ENCODE data around the gene LY6G6D. TPM values are rescaled to one million over a fixed set of nuclear protein-coding genes. Genes with fewer than 3 reads are reported as not detected.

Gene LY6G6D, protein sequence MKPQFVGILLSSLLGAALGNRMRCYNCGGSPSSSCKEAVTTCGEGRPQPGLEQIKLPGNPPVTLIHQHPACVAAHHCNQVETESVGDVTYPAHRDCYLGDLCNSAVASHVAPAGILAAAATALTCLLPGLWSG
- total RNA-seq (2014; rRNA removed; shearing (Covaris generic)), result not detected in 2 replicates

DNA sequence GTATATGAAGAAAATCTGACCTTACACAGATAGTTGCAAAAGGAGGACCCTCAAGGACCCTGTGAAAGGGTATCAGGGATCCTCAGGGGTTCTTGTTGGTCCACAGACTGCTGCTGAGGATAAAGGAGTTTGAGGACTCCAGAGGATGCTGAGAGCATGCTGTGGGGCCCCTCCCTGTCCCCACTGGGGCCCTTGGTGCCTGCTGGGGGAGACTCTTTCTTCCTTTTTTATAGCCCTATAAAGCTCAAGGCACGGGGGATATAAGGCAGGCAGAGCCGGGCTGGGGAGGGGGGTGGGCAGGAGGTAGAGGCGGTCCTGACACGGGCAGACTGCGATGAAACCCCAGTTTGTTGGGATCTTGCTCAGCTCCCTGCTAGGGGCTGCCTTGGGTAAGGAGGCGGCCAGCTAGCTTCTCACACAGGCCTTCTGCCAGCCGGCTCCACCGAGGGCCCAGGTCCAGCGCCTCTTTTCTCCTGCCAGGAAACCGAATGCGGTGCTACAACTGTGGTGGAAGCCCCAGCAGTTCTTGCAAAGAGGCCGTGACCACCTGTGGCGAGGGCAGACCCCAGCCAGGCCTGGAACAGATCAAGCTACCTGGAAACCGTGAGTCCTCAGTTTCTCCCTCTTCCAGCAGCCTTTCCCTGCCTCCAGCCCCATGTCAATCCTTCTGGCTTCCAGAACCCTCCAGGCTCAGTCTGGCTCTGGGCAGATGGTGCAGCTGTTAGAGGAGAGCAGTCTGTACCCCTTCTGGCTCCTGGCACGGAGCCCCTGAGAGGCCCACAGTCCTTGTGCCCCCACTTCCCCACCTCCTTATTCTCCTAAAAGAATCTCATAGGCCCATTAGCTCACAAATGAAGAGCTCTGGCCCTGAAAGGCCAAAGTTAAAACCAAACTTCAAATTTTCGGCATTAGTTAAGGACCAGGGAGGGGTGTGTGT is at the start of gene LY6G6D:
TSS of gene LY6G6D (plus strand) at position 327 of the 937 bp plus-strand sequence. CDS start at position 335, 8 bp downstream.
- no peak for DNase-seq (ENCODE audit: low read depth)

DNA sequence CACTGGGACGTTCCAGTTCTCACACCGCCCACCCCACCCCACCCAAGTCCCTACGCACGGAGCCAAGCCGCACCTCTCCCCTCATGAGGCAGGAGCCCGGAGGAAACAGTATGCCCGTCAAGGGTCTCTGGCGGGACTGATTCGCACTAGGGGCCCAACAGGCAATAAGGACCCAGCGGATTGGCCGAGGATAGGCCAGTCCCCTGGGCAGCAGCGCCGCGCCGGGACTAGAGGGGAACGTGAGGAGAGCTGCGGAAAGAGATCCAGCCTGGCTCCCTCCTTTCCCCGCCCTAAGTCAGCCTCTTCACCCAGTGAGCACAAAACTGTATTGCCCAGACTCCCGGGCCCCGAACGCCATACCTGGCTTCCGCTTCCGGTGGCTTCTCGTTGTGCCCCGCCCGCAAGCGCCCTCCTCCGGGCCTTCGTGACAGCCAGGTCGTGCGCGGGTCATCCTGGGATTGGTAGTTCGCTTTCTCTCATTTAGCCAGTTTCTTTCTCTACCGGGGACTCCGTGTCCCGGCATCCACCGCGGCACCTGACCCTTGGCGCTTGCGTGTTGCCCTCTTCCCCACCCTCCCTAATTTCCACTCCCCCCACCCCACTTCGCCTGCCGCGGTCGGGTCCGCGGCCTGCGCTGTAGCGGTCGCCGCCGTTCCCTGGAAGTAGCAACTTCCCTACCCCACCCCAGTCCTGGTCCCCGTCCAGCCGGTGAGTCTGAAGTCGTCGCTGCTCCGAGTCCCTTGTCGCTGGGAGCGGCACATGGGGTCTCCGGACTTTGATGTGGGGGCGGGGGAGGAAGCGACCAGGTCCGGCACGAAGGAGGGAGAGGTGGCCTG is 49.4 kb upstream of the LY6G6D start, which contains the start of gene CSNK2B:
TSS of gene CSNK2B (plus strand) at position 580 of the 836 bp plus-strand sequence. CDS start 752 bp downstream, outside the sequence.
- peak; percentile 99 for DNase-seq (ENCODE audit: low read depth)

DNA sequence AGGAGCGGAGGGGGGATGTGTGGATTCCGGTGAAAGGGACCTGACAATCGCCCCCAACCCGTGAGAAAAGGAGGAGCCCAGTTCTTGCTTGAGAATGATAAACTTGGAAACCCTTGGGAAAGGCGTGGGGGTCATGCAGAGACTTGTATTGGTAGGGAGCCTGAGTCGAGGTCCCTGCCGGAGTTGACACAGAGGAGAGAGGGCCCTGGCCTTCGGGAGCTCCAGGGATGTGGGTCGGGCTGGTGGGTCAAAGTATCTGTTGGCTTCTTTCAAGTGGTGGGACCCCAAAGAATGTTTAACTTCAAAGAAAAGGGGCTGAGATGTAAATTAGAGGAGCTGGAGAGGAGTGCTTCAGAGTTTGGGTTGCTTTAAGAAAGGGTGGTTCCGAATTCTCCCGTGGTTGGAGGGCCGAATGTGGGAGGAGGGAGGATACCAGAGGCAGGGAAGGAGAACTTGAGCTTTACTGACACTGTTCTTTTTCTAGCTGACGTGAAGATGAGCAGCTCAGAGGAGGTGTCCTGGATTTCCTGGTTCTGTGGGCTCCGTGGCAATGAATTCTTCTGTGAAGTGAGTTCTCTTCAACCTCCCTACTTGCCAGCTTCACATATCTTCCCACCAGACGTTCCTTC is 48.7 kb upstream of the LY6G6D start:
- DNase-seq (ENCODE audit: low read depth), result no peak

DNA sequence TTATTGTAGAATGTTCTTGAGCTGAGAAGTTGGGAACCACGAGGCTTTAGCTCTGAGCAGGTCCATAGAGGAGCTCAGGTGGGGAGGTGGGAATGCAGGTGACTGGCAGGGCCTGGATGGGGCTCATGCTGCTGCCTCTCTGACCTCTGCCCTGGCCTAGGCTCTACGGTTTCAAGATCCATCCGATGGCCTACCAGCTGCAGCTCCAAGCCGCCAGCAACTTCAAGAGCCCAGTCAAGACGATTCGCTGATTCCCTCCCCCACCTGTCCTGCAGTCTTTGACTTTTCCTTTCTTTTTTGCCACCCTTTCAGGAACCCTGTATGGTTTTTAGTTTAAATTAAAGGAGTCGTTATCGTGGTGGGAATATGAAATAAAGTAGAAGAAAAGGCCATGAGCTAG is 45.5 kb upstream of the LY6G6D start, which contains the start of gene LY6G5B:
TSS of gene LY6G5B (plus strand) at position 301 of the 400 bp plus-strand sequence. CDS start 975 bp downstream, outside the sequence.
- no peak for DNase-seq (ENCODE audit: low read depth)

DNA sequence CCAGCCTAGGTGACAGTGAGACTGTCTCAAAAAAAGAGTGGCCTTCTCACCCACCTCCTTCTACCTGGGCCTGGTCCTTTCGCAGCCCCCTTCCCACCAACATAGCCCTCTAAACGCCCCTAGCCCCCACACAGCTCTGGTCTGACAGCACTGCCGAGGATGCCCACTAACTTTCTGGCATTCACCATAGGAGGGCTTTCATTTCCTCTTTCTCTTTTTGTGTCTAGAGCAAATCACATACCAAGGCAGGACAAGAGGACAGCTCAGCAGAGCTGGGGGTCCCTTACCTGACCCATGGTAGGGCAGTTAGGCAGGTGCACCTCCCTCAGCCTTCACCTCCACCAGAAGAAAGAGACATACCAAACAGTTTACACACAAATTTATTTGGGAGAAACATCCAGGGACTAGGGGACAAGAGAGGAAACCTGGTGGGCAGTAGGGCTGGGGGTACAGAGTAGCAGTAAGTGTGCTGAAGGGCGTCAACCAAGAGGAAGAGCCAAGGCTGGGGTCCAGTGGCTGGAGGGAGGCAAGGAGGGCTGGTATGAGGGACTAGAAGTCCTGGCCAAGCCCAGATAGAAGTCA is 38.7 kb upstream of the LY6G6D start:
- no peak for DNase-seq (ENCODE audit: low read depth)

DNA sequence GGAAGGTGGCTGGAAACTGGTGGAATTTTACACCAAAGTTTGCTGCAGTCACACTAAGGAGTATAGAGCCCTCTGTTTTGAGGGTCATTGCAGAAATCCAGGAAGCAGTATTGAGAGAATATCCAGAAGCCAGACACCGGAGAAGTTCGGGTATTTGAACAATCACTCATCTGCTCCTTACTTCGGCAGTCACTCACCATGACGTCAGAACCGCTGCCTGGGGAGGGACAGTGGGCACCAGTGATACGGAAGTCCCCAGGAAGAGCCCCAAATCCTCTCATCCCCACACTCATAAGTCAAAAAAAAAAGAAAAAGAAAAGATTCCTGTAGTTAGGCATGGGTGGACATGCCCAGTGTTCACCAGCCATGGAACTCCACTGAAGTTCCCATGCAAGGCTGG is 38.2 kb upstream of the LY6G6D start:
- no peak for DNase-seq (ENCODE audit: low read depth)

DNA sequence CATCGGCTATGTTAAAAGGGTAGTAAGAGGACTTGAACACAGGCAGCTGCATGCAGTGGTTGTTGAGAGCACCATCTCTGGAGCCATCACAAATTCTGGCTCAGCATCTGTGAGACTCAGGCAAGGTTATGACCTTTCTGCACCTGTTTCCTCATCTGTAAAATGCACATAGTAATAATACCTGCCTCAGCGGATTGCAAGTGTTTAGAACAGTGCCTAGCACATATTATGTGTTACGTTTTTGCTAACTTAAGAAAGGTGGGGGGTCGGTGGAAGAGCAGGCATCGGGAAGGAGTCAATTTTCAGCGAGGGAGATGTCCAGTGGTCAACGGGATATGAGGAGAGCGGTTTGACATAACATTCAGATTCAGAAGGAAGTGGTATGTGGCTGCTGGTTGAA is 37.2 kb upstream of the LY6G6D start:
- no peak for DNase-seq (ENCODE audit: low read depth)

DNA sequence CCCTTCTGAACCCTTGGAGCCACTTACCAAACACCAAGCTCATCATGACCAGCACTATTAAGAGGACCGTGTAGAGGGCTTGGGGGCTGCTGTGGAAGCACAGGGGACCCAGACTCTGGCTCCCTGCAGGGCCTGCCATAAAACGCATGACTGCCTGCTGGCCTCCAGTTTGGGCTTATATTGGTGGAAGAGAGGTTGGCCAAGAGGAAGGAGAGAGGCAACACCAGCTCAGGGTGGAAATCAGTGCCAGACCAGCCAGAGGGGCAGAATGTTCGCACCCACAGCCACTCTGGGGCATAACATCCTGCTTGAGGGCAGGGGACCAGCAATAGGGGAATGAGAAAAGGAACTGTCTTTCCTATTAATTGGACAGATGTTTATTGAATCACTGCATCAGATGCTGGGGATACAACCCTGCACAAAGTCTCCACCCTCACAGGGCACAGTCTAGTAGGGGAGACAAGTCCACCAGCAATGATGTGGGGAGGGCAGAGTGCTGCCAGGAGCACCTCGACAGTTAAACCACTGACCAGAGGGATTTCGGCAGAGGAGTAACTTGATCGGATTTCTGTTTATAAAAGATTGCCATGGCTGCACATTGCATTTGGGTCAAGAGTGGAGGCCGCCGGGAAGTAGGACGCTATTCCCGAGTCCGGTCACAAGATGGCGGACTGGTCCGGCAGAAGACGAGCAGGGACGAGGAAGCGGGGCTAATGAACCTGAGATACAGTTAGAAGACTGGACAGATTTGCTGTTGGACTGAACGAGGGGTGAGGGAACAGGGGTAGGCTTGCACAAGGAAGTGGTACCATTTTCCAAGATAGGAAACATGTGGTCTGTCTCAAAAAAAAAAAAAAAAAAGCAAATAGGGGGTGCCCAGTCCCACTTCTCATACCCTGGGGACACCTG is 34.7 kb upstream of the LY6G6D start, which contains the start of gene LY6G5C:
TSS of gene LY6G5C (minus strand) at position 842 of the 909 bp plus-strand sequence. CDS start at position 148, 694 bp downstream.
- peak; percentile 90 for DNase-seq (ENCODE audit: low read depth)

DNA sequence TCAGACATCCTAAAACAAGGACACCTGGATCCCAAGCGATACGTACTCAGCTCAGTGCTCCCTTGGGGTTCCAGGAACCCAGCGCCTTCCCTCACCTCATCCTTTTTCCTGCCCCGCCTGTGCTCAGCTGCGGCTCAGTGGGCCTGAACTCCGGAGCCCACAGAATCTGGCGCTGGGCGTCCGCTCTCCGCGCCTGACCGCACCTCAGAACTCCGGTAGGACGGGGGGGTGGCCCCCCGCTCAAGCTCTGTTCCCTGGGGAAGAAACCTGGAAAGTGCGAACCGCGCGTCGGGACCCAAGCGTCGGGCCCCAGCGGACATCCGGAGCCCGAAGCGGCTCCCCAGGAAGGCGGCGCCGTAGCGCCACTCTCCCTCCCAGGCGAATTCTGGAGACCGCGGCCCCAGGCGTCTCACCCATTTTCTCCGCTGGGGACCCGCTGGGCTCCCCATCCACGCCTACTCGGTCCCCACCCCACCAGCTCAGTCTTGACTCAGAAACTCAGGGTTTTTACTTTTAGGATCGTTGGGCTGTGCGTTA is 33.9 kb upstream of the LY6G6D start:
- DNase-seq (ENCODE audit: low read depth), result peak; percentile 49

DNA sequence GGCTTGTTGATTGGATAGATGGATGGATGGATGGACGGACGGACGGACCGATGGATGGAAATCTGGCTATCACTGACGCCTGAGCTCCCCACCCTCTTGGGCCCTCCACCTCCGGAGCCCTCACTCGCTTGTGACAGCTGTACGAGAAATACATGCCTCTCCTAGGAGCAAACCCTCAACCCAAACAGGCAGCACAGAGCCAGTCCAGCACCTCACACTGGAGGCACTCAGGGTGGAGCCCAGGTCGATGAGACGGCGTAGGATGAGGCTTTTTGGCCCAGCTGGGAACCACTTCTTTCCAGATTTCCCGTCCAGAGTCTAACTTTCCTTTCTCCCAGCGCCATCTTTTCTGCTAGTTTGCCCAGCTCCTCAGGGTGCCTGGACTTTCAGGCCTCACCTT is 31.6 kb upstream of the LY6G6D start:
- DNase-seq (ENCODE audit: low read depth), result no peak

DNA sequence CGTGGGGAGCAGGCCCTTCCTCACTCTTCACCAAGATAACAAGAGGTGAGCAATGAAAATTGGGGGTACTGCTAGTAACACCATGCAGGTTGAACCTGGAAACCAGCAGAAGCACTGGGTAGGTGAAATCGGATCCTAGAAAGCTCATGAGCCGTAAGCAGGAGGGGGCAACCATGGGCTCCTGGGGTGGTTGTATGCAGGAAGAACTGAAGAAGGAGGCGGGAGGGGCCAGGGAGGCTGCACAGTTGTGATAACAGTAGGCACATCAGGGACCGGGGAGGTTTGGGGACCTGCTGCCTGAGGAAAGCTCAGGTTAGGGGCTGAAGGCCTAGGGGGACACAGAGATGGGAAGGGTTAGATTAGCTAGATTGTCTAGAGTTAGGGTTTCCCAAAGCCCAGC is 28.7 kb upstream of the LY6G6D start:
- DNase-seq (ENCODE audit: low read depth), result no peak

DNA sequence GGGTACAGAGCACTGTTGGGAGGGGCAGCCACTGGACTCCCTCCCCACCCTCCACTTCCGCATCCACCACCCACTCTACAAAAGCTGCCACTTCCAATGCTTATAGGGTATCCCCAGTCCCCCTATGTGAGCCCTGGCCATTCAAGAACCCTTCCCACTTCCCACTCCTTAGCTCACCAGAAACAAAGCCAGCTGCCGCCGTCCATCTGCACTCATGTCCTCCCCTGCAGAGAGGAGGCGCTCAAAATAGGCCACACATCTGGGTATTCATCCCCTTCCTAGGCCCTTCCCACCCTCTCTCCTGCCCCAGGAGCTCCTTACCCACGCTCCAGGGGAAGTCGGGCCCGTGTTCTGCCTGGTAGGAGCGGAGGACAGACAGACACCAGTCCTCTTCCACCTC is 27.8 kb upstream of the LY6G6D start:
- DNase-seq (ENCODE audit: low read depth), result no peak

DNA sequence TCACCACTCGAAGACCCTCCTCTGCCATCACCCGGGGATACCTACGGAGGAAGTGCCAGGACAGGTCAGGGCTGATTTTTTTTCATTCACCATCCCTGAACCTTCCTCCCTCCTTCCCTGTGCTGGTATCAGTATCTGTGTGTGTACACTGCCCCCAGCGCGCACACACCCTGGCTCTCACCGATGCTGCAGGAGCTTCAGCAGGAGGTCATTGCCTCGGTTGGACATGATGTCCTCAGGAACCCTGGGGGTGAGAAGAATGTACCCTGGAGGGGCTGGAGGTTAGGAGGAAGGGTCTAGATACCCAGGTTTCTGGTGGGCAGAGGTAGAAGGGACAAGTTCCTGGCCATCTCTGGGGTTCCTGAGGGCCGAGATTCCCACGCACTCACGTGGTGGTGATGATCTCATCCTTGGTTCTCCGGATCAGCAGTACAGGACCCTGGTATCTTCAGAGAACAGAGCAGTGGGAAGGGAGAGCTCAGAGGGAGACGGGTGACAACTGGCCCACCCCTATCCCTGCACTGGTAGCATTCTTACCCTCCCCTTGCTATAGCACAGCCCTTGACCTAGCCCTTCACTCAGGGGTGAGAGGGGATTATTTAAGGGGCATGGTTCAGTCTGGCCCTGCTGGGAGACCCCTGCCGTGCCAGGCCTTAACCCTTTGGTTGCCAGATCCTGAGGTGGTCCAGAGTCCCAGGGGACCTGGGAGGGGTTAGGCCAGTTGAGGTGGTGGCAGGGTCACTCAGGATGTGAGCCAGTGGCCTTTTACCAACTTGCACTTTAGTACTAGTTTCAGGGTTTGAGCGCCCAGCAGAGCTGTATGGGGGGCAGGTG is 27.1 kb upstream of the LY6G6D start:
- no peak for DNase-seq (ENCODE audit: low read depth)

DNA sequence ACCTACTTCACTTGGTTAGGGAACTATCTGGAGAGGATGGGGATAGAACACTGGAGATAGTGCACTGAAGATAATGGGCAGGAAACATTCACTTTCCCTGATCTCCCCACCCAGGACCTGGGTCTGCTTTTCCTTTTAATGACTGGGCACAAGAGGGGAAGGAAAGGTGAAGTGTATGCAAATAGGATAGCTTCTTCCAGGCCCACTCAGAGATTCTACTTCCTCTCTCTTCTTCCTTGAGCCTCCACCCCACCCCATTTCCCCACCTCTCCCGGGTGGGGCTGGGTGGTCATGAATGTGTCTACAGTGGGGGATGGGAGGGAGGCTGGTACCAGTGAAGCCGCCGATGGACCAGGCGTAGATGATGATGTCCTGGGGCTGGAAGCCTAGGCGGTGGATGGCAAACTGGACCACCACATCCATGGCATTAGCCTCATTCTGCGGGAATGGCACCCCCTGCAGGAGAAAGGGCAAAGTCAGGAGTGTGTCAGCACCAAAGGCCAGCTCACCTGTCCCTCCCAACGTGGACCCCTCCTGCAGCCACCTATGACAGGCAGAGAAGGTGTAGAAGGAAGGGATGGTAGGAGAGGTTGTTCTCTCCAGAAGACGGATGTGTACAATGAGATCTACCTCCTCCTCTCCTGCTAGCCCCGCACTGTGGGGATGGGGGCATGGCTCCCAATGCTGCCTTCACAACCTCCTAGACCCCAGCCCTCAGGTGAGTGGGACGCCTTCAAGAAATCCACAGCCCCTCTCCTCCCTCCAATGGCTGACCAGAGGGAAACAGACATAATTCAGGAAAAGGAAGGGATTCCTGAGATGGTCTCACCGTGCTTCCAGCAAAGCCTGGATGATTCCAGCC is 25.7 kb upstream of the LY6G6D start:
- DNase-seq (ENCODE audit: low read depth), result no peak

DNA sequence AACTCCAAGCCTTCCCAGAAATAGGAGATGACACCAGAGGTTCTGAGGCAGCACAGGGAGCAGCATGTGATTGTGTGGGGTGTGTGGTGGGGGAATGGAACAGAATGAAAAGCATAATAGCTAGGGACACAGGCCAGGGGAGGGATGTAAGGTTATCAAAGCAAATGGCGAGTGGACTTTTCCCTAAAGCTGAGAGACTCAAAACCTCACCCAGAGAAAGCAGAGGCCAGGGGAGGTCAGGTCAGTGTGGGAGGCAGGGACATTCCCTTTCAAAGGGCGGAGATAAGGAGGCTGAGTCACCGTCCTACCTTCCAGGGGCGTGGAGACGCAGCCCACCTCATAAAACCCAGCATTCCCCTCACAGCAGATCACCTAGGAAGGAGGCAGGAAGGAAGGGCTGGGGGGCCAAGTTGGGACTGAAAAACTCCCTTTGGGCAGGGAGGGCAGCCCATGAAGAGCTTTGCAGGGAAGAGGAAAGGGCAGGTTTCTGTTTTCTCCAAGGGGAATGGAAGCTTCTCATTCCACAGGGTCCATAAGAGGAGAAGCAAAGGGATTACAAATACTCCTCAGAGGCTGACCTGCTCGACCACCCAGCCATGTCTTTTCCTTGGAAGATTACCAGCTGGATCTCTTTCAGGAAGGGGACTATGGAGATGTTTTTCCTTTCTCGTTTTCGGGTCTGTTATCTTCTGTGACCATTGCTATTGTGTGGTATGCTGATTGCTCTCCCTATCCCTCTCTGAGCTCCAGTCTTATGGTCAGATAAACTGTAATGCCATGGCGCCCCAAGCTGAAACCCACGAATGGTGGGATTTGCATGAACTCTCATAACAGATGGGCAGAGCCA is 24.7 kb upstream of the LY6G6D start:
- DNase-seq (ENCODE audit: low read depth), result peak; percentile 58

DNA sequence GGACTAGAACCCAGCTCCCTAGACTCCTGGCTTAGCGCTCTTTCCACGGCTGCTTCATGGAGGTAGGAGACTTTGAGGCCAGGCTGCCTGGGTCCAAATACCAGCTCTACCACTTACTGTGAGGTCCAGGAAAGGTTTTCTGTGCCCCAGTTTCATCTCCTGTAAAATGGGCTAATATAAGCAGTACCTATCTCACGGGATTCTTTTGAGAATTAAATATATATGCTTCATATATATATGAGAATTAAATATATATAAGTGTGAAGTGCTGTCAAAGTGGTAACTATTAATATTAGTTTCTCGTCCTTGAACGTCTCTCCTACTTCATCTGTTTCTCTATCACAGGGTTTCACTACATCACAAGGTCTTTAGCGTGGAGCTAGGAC is 24.1 kb upstream of the LY6G6D start:
- DNase-seq (ENCODE audit: low read depth), result no peak

Data from Daoy (cell line).